Stomach (tissue), 9 donors: ENCODE measurements around the gene ATP6V1E1. TPM values are rescaled to one million over a fixed set of nuclear protein-coding genes. Genes with fewer than 3 reads are reported as not detected.

Experiments
- DNase-seq, 2 donors: peaks; one replicate each; pipeline versions ENCODE4 v3.0.0 to v3.0.0-alpha.2; 2013 to 2019
- H3K27ac ChIP-seq, 5 donors: fragments of 200-600 bp in 4 of 5; sonication (generic) in 4 of 5; one replicate each; pipeline ENCODE4 v1.5.1; 2013 to 2019; ENCODE audit warnings: mild to moderate bottlenecking in 1 of 5, moderate library complexity in 1 of 5
- H3K27me3 ChIP-seq, 3 donors: fragments of 200-600 bp; sonication (generic); one replicate each; pipeline ENCODE4 v1.5.1; 2017 to 2019; ENCODE audit warnings: mixed run types in 1 of 3
- H3K36me3 ChIP-seq, 4 donors: fragments of 200-600 bp; sonication (generic); 1 replicate in 3 of 4; 2 replicates in 1 of 4; pipeline ENCODE4 v1.5.1; 2016 to 2019
- H3K4me1 ChIP-seq, 4 donors: fragments of 200-600 bp; sonication (generic); one replicate each; pipeline ENCODE4 v1.5.1; 2016 to 2019
- H3K4me3 ChIP-seq, 4 donors: fragments of 200-600 bp; sonication (generic) in 3 of 4; one replicate each; pipeline ENCODE4 v1.5.1; 2016 to 2019; ENCODE audit warnings: mild to moderate bottlenecking in 1 of 4
- H3K9me3 ChIP-seq, 4 donors: fragments of 200-600 bp; sonication (generic); one replicate each; pipeline ENCODE4 v1.5.1; 2016 to 2019
- CTCF ChIP-seq, 7 experiments: fragments of 450-650 bp in 4 of 7; fragments of 200-600 bp in 3 of 7; sonication (generic) in 3 of 7; IDR thresholded peaks; one replicate each; pipeline ENCODE4 v1.5.1; 2016 to 2019; ENCODE audit warnings: antibody characterized with exemption in 7 of 7, control low read depth in 2 of 7, mild to moderate bottlenecking in 1 of 7
- EP300 ChIP-seq: sonication (generic); formaldehyde crosslinking; IDR thresholded peaks from one replicate; pipeline ENCODE4 v1.6.1; 2017; ENCODE audit warnings: antibody characterized with exemption
- POLR2A ChIP-seq, 4 donors: fragments of 450-650 bp; IDR thresholded peaks; one replicate each; pipeline ENCODE4 v1.6.1; 2016; ENCODE audit warnings: antibody characterized with exemption in 4 of 4, control low read depth in 2 of 4, mild to moderate bottlenecking in 1 of 4, moderate library complexity in 1 of 4
- POLR2AphosphoS5 ChIP-seq, 3 donors: sonication (generic); formaldehyde crosslinking; IDR thresholded peaks; one replicate each; pipeline ENCODE4 v1.6.1; 2016; ENCODE audit warnings: antibody characterized with exemption in 3 of 3
- WGBS, 5 donors: extraction: QIAGEN DNeasy Blood & Tissue Kit in 3 of 5; methylation state at CpG; one replicate each; pipeline versions ENCODE4 v1.1.5 to v1.1.7; 2013 to 2018; 5-methylcytosine and 5-hydroxymethylcytosine counted together
- intact Hi-C: fragments of 100-400 bp; cut with DNase I; formaldehyde crosslinking; loops from one replicate; pipeline ENCODE4 v1.15.1; 2023; ENCODE audit warnings: low total_unique reads
- polyA plus RNA-seq, 3 donors: library from polyadenylated mRNA; stranded (reverse); fragments of 200-250 nt; gene quantifications; one replicate each; pipeline ENCODE4 v1.2.3, GENCODE V29; 2013
- total RNA-seq, 5 donors: library from RNA; depleted of rRNA; stranded (reverse); fragments of >200 nt; gene quantifications; one replicate each; pipeline versions ENCODE4 v1.1.0 to v1.2.3, GENCODE V29; 2014 to 2016
- donor health status: healthy with polysubstance abuse.
- donor health status: Bipolar disorder and iron deficiency.
- donor health status: healthy.

Gene ATP6V1E1
- total and polyA plus RNA-seq, 8 donors = 22.2 to 284 (median 117) TPM

- no peak for TF ChIP-seq POLR2AphosphoS5 (IDR thresholded peaks at IDR 0.05)
- TF ChIP-seq CTCF (IDR thresholded peaks at IDR 0.05) = no peak
- TF ChIP-seq EP300 = no peak
- TF ChIP-seq POLR2A (IDR thresholded peaks at IDR 0.05) = no peak
- 80 to 89% (median 88%) methylated on average over 3 of the region's 3 CpGs for WGBS, 5 donors
Measured at GRCh38 chr22:17633998-17634323, 5.4 kb upstream of the ATP6V1E1 start.

GRCh38 chr22:17633217-17633997 lies 4.9 kb upstream of the ATP6V1E1 start:
- Histone ChIP-seq H3K9me3 (no peaks in the 10 kb centered on the region), H3K27ac (peak overlapping the region in 2 of 5 donors; percentile 7 to 22), H3K4me1 (peaks cover 6 to 20% (median 10%) of the 10 kb centered on the region in 4 donors), H3K36me3 (no peaks in the 10 kb centered on the region), H3K27me3 (no peaks in the 10 kb centered on the region), H3K4me3 (no peak overlapping the region)
- TF ChIP-seq POLR2AphosphoS5 (IDR thresholded peaks at IDR 0.05) = no peak
- TF ChIP-seq EP300 = no peak
- TF ChIP-seq POLR2A (IDR thresholded peaks at IDR 0.05) = no peak
- no peak for TF ChIP-seq CTCF (IDR thresholded peaks at IDR 0.05)
- WGBS, 5 donors = 51 to 77% (median 59%) methylated on average over 4 of the region's 4 CpGs
- peak in 1 of 2 donors; percentile 62 for DNase-seq
- intact Hi-C loops = no loop called here

More at GRCh38 chr22:17633998-17634323, 5.4 kb upstream of the ATP6V1E1 start:
- no peak for DNase-seq
- Histone ChIP-seq H3K9me3 (no peaks in the 10 kb centered on the region), H3K27me3 (no peaks in the 10 kb centered on the region), H3K4me3 (no peak overlapping the region), H3K36me3 (no peaks in the 10 kb centered on the region), H3K4me1 (peaks cover 6 to 18% (median 10%) of the 10 kb centered on the region in 4 donors), H3K27ac (peak overlapping the region in 2 of 5 donors; percentile 7 to 22)
- intact Hi-C loops = no loop called here

- no peak overlapping the region for H3K27ac ChIP-seq
- peaks cover 16 to 30% (median 22%) of the 10 kb centered on the region in 4 donors for H3K4me1 ChIP-seq
- intact Hi-C loops = no loop called here
- TF ChIP-seq POLR2AphosphoS5 (IDR thresholded peaks at IDR 0.05) (no peak), POLR2A (IDR thresholded peaks at IDR 0.05) (no peak), EP300 (no peak), CTCF (IDR thresholded peaks at IDR 0.05) (no peak)
- H3K27me3 ChIP-seq = no peaks in the 10 kb centered on the region
- H3K36me3 ChIP-seq = no peaks in the 10 kb centered on the region
- DNase-seq = no peak
- WGBS, 5 donors = 95 to 96% (median 96%) methylated on average over 9 of the region's 9 CpGs
- no peaks in the 10 kb centered on the region for H3K9me3 ChIP-seq
- H3K4me3 ChIP-seq = no peak overlapping the region
Measured at GRCh38 chr22:17631076-17631565, 2.6 kb upstream of the ATP6V1E1 start.

- no peaks in the 10 kb centered on the region for H3K9me3 ChIP-seq
- DNase-seq = no peak
- peaks cover 19 to 43% (median 31%) of the 10 kb centered on the region in 4 donors for H3K4me1 ChIP-seq
- peaks cover 0 to 14% (median 6%) of the 10 kb centered on the region in 4 donors for H3K36me3 ChIP-seq
- 73 to 93% (median 81%) methylated on average over 7 of the region's 7 CpGs for WGBS, 5 donors
- no peak overlapping the region for H3K4me3 ChIP-seq
- TF ChIP-seq POLR2A (IDR thresholded peaks at IDR 0.05) = no peak
- TF ChIP-seq EP300 = no peak
- TF ChIP-seq CTCF (IDR thresholded peaks at IDR 0.05) = no peak
- TF ChIP-seq POLR2AphosphoS5 (IDR thresholded peaks at IDR 0.05) = no peak
- intact Hi-C loops = no loop called here
- H3K27ac ChIP-seq = peak overlapping the region in 2 of 5 donors; percentile 88 to 91
- H3K27me3 ChIP-seq = no peaks in the 10 kb centered on the region
Measured at GRCh38 chr22:17629641-17630040, 1.1 kb upstream of the ATP6V1E1 start.
